Skeletal muscle cell (primary cell): ENCODE measurements around the gene GALNT10.

Source experiments
- DNase-seq: peaks from one replicate; pipeline ENCODE4 v3.0.0-alpha.2; 2010; ENCODE audit warnings: low read depth
- H3K4me3 ChIP-seq: 2 replicates; pipeline ENCODE4 v1.5.1; 2011; ENCODE audit warnings: low read depth, mild to moderate bottlenecking, control low read depth, low read length, moderate library complexity

The GALNT10 gene

GRCh38 chr5:154311362-154311761 lies 120.8 kb downstream of the GALNT10 start:
- H3K4me3 ChIP-seq, result no peak overlapping the region
- DNase-seq, result no peak

- H3K4me3 ChIP-seq, result no peak overlapping the region
- DNase-seq, result no peak
These were observed 121.5 kb downstream of the GALNT10 start for GRCh38 chr5:154312000-154312399.

- no peak overlapping the region for H3K4me3 ChIP-seq
- DNase-seq, result no peak
These were observed 122.0 kb downstream of the GALNT10 start for GRCh38 chr5:154312576-154312975.

GRCh38 chr5:154313360-154314017 lies 123.0 kb downstream of the GALNT10 start:
- no peak overlapping the region for H3K4me3 ChIP-seq
- DNase-seq, result no peak

- no peak for DNase-seq
- no peak overlapping the region for H3K4me3 ChIP-seq
These were observed 124.7 kb downstream of the GALNT10 start for GRCh38 chr5:154315196-154315595.

GRCh38 chr5:154315756-154316155 lies 125.2 kb downstream of the GALNT10 start:
- no peak overlapping the region for H3K4me3 ChIP-seq
- DNase-seq, result no peak

GRCh38 chr5:154316223-154316935 lies 125.8 kb downstream of the GALNT10 start:
- no peak for DNase-seq
- H3K4me3 ChIP-seq, result no peak overlapping the region

GRCh38 chr5:154317916-154318315 lies 127.4 kb downstream of the GALNT10 start:
- no peak for DNase-seq
- no peak overlapping the region for H3K4me3 ChIP-seq

GRCh38 chr5:154318691-154319090 lies 128.2 kb downstream of the GALNT10 start:
- no peak for DNase-seq

GRCh38 chr5:154319736-154320135 lies 129.2 kb downstream of the GALNT10 start:
- no peak overlapping the region for H3K4me3 ChIP-seq
- DNase-seq, result no peak

More at GRCh38 chr5:154318691-154319090, 128.2 kb downstream of the GALNT10 start:
- H3K4me3 ChIP-seq, result no peak overlapping the region

GRCh38 chr5:154320224-154321089 lies 129.9 kb downstream of the GALNT10 start:
- DNase-seq, result peak; percentile 32
- no peak overlapping the region for H3K4me3 ChIP-seq

GRCh38 chr5:154321546-154321945 lies 131.0 kb downstream of the GALNT10 start:
- H3K4me3 ChIP-seq, result no peak overlapping the region
- no peak for DNase-seq

- H3K4me3 ChIP-seq, result no peak overlapping the region
- DNase-seq, result no peak
These were observed 133.5 kb downstream of the GALNT10 start for GRCh38 chr5:154324033-154324432.

GRCh38 chr5:154325566-154325965 lies 135.0 kb downstream of the GALNT10 start:
- H3K4me3 ChIP-seq, result no peak overlapping the region
- DNase-seq, result no peak

GRCh38 chr5:154329062-154329461 lies 138.5 kb downstream of the GALNT10 start:
- no peak overlapping the region for H3K4me3 ChIP-seq
- DNase-seq, result no peak

- H3K4me3 ChIP-seq, result no peak overlapping the region
- DNase-seq, result no peak
These were observed 139.0 kb downstream of the GALNT10 start for GRCh38 chr5:154329519-154330040.

GRCh38 chr5:154330097-154330667 lies 139.6 kb downstream of the GALNT10 start:
- DNase-seq, result no peak

GRCh38 chr5:154331232-154331631 lies 140.7 kb downstream of the GALNT10 start:
- no peak for DNase-seq
- H3K4me3 ChIP-seq, result no peak overlapping the region

More at GRCh38 chr5:154330097-154330667, 139.6 kb downstream of the GALNT10 start:
- no peak overlapping the region for H3K4me3 ChIP-seq

- no peak overlapping the region for H3K4me3 ChIP-seq
- DNase-seq, result no peak
These were observed 141.4 kb downstream of the GALNT10 start for GRCh38 chr5:154331924-154332323.

- DNase-seq, result no peak
- H3K4me3 ChIP-seq, result no peak overlapping the region
These were observed 141.9 kb downstream of the GALNT10 start for GRCh38 chr5:154332451-154332850.
